ENCODE data around the gene PDE11A. TPM values are rescaled to one million over a fixed set of nuclear protein-coding genes. Genes with fewer than 3 reads are reported as not detected.

The PDE11A gene
- total RNA-seq, 2 donors from 2014 or later, result 0.28 to 3.5 TPM

GRCh38 chr2:177709986-177710401, 362.6 kb downstream of the PDE11A start:
- no peak for TF ChIP-seq CTCF (IDR thresholded peaks at IDR 0.05)
- no peak overlapping the region for H3K27ac ChIP-seq
- H3K4me1 ChIP-seq (ENCODE audit: control insufficient read depth in 1 of 2, low read depth in 2 of 2), result no peaks in the 10 kb centered on the region
- no peaks in the 10 kb centered on the region for H3K27me3 ChIP-seq (replicated peaks; ENCODE audit: insufficient read depth)
- no peak for ATAC-seq (ENCODE audit: insufficient number of reproducible peaks, low FRiP score, low read depth)
- H3K4me3 ChIP-seq, result no peak overlapping the region
- H3K36me3 ChIP-seq, result no peaks in the 10 kb centered on the region
- DNase-seq (ENCODE audit: low spot score), result no peak
- no peaks in the 10 kb centered on the region for H3K9me3 ChIP-seq

GRCh38 chr2:177708660-177709444, 363.7 kb downstream of the PDE11A start:
- no peak for DNase-seq (ENCODE audit: low spot score)
- no peak overlapping the region for H3K27ac ChIP-seq
- H3K4me3 ChIP-seq, result no peak overlapping the region
- H3K4me1 ChIP-seq (ENCODE audit: control insufficient read depth in 1 of 2, low read depth in 2 of 2), result no peaks in the 10 kb centered on the region
- TF ChIP-seq CTCF (IDR thresholded peaks at IDR 0.05), result no peak
- no peaks in the 10 kb centered on the region for H3K9me3 ChIP-seq
- no peak for ATAC-seq (ENCODE audit: insufficient number of reproducible peaks, low FRiP score, low read depth)
- no peaks in the 10 kb centered on the region for H3K36me3 ChIP-seq
- H3K27me3 ChIP-seq (replicated peaks; ENCODE audit: insufficient read depth), result no peaks in the 10 kb centered on the region

- no peaks in the 10 kb centered on the region for H3K9me3 ChIP-seq
- no peaks in the 10 kb centered on the region for H3K4me1 ChIP-seq (ENCODE audit: control insufficient read depth in 1 of 2, low read depth in 2 of 2)
- no peaks in the 10 kb centered on the region for H3K36me3 ChIP-seq
- ATAC-seq (ENCODE audit: insufficient number of reproducible peaks, low FRiP score, low read depth) (no peak), DNase-seq (ENCODE audit: low spot score) (no peak)
- TF ChIP-seq CTCF (IDR thresholded peaks at IDR 0.05), result no peak
- H3K27ac ChIP-seq, result no peak overlapping the region
- no peaks in the 10 kb centered on the region for H3K27me3 ChIP-seq (replicated peaks; ENCODE audit: insufficient read depth)
- H3K4me3 ChIP-seq, result no peak overlapping the region
Measured at GRCh38 chr2:177708106-177708505, 364.5 kb downstream of the PDE11A start.

- Histone ChIP-seq H3K36me3 (no peaks in the 10 kb centered on the region), H3K27ac (no peak overlapping the region), H3K9me3 (no peaks in the 10 kb centered on the region), H3K4me1 (ENCODE audit: control insufficient read depth in 1 of 2, low read depth in 2 of 2) (no peaks in the 10 kb centered on the region), H3K4me3 (no peak overlapping the region), H3K27me3 (replicated peaks; ENCODE audit: insufficient read depth) (no peaks in the 10 kb centered on the region)
- no peak for DNase-seq (ENCODE audit: low spot score)
- TF ChIP-seq CTCF (IDR thresholded peaks at IDR 0.05), result no peak
- ATAC-seq (ENCODE audit: insufficient number of reproducible peaks, low FRiP score, low read depth), result no peak
Measured at GRCh38 chr2:177705511-177706173, 366.9 kb downstream of the PDE11A start.

- Histone ChIP-seq H3K9me3 (no peaks in the 10 kb centered on the region), H3K4me3 (no peak overlapping the region), H3K4me1 (ENCODE audit: control insufficient read depth in 1 of 2, low read depth in 2 of 2) (no peaks in the 10 kb centered on the region), H3K27me3 (replicated peaks; ENCODE audit: insufficient read depth) (no peaks in the 10 kb centered on the region), H3K36me3 (no peaks in the 10 kb centered on the region), H3K27ac (no peak overlapping the region)
- no peak for TF ChIP-seq CTCF (IDR thresholded peaks at IDR 0.05)
- ATAC-seq (ENCODE audit: insufficient number of reproducible peaks, low FRiP score, low read depth), result no peak
- no peak for DNase-seq (ENCODE audit: low spot score)
Measured at GRCh38 chr2:177703159-177703558, 369.4 kb downstream of the PDE11A start.

Data from thoracic aorta (tissue), 2 donors.